Naive B cell (primary cell): Measurements from ENCODE around the gene IFITM10. TPM values are rescaled to one million over a fixed set of nuclear protein-coding genes. Genes with fewer than 3 reads are reported as not detected.

ENCODE experiments used
- ATAC-seq, 2 donors: fragments of 150-1000 bp; cut with Tn5 transposase; 2 replicates each; pipeline ENCODE4 v1.10.0; 2021; ENCODE audit warnings: low read depth in 2 of 2, mild to moderate bottlenecking in 2 of 2, moderate library complexity in 2 of 2
- DNase-seq: peaks from one replicate; pipeline ENCODE4 v3.0.0; 2022
- H3K27ac Mint-ChIP-seq, 6 donors: one replicate each; pipeline ENCODE4 v1.8.0; 2020 to 2022; ENCODE audit warnings: mild to moderate bottlenecking in 6 of 6, mixed read lengths in 6 of 6, moderate library complexity in 5 of 6, inconsistent platforms in 2 of 6
- H3K27me3 Mint-ChIP-seq, 3 donors: one replicate each; pipeline ENCODE4 v1.8.0; 2021 to 2022; ENCODE audit warnings: mixed read lengths in 3 of 3, mild to moderate bottlenecking in 1 of 3
- H3K36me3 Mint-ChIP-seq, 2 donors: one replicate each; pipeline ENCODE4 v1.8.0; 2020 to 2022; ENCODE audit warnings: mixed read lengths in 2 of 2, inconsistent platforms in 1 of 2, mild to moderate bottlenecking in 1 of 2
- H3K4me1 Mint-ChIP-seq, 3 donors: one replicate each; pipeline ENCODE4 v1.8.0; 2020 to 2022; ENCODE audit warnings: mixed read lengths in 3 of 3, inconsistent platforms in 1 of 3, mild to moderate bottlenecking in 1 of 3, moderate library complexity in 1 of 3
- H3K4me3 Mint-ChIP-seq, 8 donors: one replicate each; pipeline ENCODE4 v1.8.0; 2020 to 2022; ENCODE audit warnings: mild to moderate bottlenecking in 8 of 8, mixed read lengths in 8 of 8, moderate library complexity in 8 of 8, inconsistent platforms in 2 of 8
- H3K9me3 Mint-ChIP-seq, 7 donors: one replicate each; pipeline ENCODE4 v1.8.0; 2020 to 2022; ENCODE audit warnings: mixed read lengths in 7 of 7, mild to moderate bottlenecking in 5 of 7, inconsistent platforms in 2 of 7, moderate library complexity in 1 of 7
- polyA plus RNA-seq, 6 donors: library from polyadenylated mRNA; unstranded; fragments of 300-500 nt; fragmentation: Illumina TruSeq; gene quantifications; one replicate each; pipeline ENCODE4 v1.2.3, GENCODE V29; 2021; ENCODE audit warnings: low read depth in 6 of 6

Gene IFITM10
- polyA plus RNA-seq, 6 donors from 2014 or later, result not detected

DNA sequence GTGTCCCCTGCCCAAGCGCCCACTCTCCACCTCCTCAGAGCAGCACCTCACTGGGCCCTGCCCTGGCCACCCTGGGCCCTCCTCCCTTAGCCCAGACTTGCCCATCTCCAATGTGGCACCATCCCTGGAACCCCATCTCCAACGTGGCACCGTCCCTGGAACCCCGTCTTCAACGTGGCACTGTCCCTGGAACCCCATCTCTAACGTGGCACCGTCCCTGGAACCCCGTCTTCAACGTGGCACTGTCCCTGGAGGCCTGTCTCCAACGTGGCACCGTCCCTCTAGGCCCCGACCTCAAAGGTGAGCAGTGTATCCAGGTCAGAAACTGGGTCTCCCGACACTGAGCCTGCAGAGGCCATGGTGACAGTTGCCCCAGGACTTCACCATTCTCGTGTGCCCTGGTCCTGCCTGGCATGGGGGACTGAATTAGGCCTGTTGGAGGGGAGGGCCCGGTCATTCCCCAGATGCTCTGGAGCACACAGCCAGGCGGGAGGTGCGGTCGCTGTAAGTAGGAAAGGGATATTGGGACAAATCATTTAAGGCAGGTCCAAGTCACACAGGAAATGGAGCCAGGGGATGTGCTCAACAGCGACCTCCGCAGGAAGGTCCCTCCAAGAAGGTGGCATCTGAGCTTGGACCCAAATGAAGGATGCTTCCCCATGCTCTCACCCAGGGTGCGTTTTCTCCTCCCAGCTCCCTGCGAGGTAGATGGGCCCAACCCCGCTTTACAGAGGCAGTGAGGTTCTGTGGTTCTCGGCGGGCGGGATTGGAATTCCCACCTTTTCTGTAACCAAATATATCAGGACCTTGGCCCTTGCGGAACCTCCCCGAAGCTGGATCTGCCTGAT is 15.7 kb upstream of the IFITM10 start:
- no peaks in the 10 kb centered on the region for H3K36me3 Mint-ChIP-seq
- H3K4me3 Mint-ChIP-seq, result peak overlapping the region in 1 of 8 donors; percentile 38
- peaks cover 12 to 23% (median 20%) of the 10 kb centered on the region in 3 donors for H3K4me1 Mint-ChIP-seq
- H3K9me3 Mint-ChIP-seq, result no peaks in the 10 kb centered on the region
- DNase-seq (no peak), ATAC-seq (no peak)
- no peak overlapping the region for H3K27ac Mint-ChIP-seq
- H3K27me3 Mint-ChIP-seq, result peaks cover 14 to 21% (median 17%) of the 10 kb centered on the region in 3 donors

DNA sequence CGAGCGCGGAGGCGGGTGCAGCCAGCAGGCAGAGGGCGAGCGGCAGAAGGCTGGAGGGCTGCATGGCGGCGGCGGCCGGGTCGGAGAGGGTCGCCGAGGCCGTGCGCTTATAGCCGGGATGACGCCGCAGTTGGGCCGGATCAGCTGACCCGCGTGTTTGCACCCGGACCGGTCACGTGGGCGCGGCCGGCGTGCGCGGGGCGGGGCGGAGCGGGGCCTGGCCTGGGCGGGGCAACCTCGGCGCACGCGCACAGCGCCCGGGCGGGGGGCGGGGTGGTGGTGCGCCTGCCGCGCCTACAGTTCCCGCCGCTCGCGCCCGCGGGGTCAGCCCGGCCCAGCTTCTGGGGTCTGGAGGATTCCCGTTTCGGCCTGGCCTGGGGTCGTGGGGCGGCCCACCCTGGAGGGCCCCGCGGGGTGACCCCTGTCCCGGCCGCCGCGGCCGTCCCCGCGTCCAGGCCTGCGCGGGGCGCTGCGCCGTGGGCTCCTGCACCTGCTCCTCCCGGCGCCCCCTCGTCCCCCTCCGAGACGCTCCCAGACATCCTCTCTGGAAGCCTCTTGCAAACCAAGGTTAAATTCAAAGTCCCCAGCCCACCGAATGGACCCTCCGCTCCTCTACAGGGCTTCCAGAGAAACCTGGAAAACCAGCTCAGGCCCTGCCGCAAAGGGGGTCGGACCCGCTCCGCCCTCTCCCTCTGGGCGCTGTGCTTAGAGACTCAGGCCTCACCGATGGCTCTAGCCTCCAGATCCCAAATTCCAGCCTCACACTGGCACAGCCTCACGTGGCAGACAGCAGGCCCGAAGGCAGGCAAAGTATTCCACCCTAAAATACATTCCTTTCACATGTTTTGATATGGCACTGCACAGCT is 13.6 kb upstream of the IFITM10 start, which contains the start of gene CTSD:
Gene CTSD (minus strand): TSS at position 132 of the 866 bp plus-strand sequence. CDS start 68 bp downstream, at position 64.
- Mint-ChIP-seq H3K36me3 (no peaks in the 10 kb centered on the region), H3K9me3 (no peaks in the 10 kb centered on the region), H3K27me3 (peaks cover 0 to 6% (median 4%) of the 10 kb centered on the region in 3 donors), H3K4me1 (peaks cover 12 to 25% (median 23%) of the 10 kb centered on the region in 3 donors), H3K4me3 (peak within 1 kb of the TSS; percentile 92 to 97 (median 94)), H3K27ac (peak within 1 kb of the TSS; percentile 29 to 96 (median 92))
- ATAC-seq (peak; percentile 84 to 91), DNase-seq (peak; percentile 84)

DNA sequence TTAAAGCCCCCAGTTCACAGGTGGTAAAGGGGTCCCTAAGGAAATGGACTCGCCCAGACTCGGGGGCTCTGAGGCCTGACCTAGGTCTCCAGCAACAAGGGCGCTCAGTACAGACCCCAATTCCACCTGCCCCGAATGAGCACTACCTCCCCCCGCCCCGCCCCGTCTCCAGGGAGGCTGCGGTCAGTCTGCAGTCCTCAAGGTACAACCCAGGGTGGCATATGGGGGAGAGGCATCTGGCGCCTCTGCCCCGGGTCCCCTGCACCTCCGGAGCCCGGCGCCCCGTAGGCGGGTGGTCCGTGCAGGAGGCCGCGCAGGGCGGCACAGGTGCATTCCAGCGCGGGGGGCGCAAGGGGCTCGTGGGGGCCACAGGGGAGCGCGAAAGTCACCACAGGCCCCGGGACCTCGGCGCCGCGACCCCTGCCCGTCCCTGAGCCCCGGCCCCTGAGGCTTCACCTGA is 13.0 kb upstream of the IFITM10 start:
- Mint-ChIP-seq H3K27me3 (no peaks in the 10 kb centered on the region), H3K4me1 (peaks cover 12 to 31% (median 29%) of the 10 kb centered on the region in 3 donors), H3K27ac (peak overlapping the region in 1 of 6 donors; percentile 13), H3K4me3 (peak overlapping the region; percentile 32 to 93 (median 72)), H3K36me3 (no peaks in the 10 kb centered on the region), H3K9me3 (no peaks in the 10 kb centered on the region)
- ATAC-seq (peak; percentile 28 to 55), DNase-seq (no peak)

DNA sequence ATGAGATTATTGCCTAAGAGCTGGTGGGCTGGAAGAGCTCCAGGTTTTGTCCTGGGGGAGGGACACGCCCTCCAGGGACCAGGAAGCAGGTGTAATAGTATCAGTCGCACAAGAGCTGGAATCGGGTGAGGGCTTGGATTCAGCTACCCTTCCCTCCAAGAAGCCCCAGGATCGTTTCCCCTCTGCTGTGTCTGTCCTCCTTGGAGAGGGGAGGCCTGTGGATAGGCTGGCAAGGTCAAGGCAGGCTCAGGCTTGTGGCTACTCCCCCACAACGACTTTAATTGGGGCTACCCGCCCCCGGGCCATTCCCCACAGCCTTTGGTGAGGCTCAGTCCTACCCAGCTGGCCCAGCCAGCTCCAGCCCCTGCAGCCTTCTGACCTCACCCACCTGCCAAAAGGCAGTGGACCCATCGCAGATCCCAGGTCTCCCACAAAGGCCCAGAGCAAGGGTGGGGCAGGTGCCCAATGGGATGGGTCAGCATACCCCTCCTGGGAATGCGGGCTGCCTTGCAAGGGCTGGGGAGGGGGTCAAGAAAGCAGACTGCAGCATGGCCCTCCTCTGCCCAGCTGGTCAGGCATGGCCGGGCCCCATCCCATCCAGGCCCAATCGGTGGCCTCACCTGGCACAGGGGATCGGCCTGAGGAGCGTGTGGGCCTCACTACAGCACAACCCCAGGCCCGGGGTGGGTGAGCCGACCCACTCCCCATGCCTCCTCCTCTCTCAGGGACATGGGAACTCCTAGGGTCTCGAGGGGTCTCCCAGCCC is 12.3 kb upstream of the IFITM10 start:
- Mint-ChIP-seq H3K4me1 (peaks cover 12 to 38% (median 33%) of the 10 kb centered on the region in 3 donors), H3K4me3 (peak overlapping the region; percentile 55 to 93 (median 72)), H3K27ac (peak overlapping the region in 3 of 6 donors; percentile 13 to 35 (median 24)), H3K27me3 (no peaks in the 10 kb centered on the region), H3K36me3 (no peaks in the 10 kb centered on the region), H3K9me3 (no peaks in the 10 kb centered on the region)
- ATAC-seq (no peak), DNase-seq (no peak)

DNA sequence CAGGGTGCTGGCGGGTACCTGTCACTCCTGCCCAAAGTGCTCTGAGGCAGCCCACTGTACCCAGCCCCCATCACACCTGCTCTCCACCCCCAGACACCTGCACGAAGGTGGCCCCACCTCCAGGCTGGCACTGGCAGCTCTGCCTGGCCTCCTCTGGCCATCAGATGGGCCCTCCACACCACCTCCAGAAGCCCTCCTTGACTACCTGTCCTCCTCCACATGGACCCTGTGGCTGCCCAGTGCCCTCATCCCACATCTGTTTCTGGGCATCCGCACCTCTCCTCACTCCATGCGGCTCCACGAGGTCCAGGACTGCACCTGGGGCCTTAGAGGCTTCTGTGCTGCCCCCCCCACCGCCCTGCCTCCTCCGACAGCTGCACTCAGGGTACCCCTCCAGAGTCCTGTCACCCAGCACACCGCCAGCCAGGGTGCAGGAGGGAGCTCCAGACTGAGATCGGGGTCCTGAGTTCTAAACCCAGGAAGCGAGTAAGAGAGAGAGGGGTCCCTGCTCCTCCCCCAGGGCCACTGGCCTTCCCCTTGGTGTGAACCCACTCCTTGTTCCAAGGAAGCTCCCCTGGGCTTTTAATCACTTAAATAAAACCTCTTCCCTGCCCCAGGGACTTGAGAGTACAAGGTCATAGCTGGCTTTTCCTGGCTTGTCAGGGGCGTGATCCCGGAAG is 11.6 kb upstream of the IFITM10 start:
- H3K4me1 Mint-ChIP-seq, result peaks cover 12 to 40% (median 38%) of the 10 kb centered on the region in 3 donors
- H3K27me3 Mint-ChIP-seq, result no peaks in the 10 kb centered on the region

DNA sequence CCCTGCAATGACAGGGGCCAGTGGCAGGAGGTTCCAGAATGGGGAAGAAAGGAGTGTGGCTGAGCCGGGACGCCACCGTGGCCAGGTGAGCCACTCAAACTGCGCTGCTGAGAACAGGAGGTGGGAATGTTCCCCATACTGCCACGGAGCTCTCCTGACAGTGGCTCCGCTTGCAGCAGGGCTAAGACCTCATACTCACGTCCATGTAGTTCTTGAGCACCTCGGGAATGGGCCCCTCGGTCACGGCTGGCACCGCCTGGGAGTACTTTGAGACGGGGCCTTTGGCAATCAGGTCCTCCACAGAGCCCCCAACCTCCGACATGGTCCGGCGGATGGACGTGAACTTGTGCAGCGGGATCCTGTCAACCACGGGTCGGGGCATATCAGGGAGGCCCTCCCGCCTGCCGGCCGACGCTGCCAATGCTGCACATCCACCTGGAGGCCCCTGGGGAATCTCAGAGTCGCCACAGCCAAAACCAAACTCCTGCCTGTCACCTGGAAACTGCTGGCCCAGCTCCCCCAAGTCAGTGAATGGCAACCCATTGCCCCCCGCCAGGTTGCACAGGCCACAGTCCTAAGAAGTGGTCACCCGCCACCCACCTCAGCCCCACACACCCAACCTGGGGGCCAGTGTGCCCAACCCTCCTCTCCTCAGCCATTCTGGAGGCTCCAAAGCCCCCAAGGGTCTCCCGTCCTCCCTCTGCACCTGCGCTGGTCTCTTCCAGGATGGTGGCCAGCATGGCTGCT is 10.9 kb upstream of the IFITM10 start:
- Mint-ChIP-seq H3K27me3 (no peaks in the 10 kb centered on the region), H3K36me3 (no peaks in the 10 kb centered on the region), H3K4me3 (peak overlapping the region in 3 of 8 donors; percentile 3 to 56 (median 34)), H3K4me1 (peaks cover 12 to 40% (median 38%) of the 10 kb centered on the region in 3 donors), H3K9me3 (no peaks in the 10 kb centered on the region), H3K27ac (peak overlapping the region in 1 of 6 donors; percentile 49)
- DNase-seq, result no peak
- ATAC-seq, result no peak

More for the DNA sequence above, 11.6 kb upstream of the IFITM10 start:
- no peaks in the 10 kb centered on the region for H3K9me3 Mint-ChIP-seq
- H3K4me3 Mint-ChIP-seq, result peak overlapping the region in 7 of 8 donors; percentile 55 to 93 (median 72)
- no peaks in the 10 kb centered on the region for H3K36me3 Mint-ChIP-seq
- ATAC-seq (no peak), DNase-seq (no peak)
- H3K27ac Mint-ChIP-seq, result peak overlapping the region in 2 of 6 donors; percentile 35 to 49

DNA sequence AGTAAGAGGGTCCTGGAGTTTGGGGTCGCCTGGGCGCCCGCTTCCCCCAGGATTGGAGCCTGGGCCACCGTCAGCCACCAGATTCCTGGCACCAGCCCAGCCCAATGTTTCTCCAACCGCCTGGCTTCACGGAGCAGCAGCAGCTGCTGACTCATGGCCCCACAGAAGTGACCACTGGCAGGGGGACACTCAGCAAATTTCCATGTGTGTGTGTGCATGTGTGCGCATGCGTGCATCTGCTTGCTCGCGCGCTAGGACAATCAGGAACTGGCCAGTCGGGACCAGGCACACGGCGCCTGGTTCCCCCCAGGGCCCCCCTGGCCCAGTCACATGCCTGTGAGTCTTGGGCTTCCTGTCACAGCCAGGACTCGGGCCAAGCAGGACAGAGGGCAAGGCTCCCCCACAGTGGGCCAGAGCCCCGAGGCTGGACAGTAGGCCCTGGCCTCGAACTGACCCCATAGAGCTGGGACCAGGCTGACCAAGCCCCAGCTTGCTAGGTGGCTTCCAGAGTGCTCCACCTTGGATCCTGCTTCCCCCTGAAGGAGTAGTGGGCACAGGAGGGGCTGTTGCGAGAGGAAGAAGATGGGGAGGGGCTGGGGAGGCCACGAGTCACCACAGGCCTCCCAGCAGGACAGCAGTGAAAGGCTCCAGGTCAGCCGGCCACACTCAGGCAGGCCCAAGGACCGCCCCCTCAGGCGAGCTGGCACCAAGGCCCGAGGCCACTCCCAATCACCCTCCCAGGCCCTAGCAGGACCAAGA is 10.1 kb upstream of the IFITM10 start:
- no peak for ATAC-seq
- no peaks in the 10 kb centered on the region for H3K9me3 Mint-ChIP-seq
- no peak overlapping the region for H3K27ac Mint-ChIP-seq
- peaks cover 0 to 6% of the 10 kb centered on the region in 2 donors for H3K36me3 Mint-ChIP-seq
- H3K4me1 Mint-ChIP-seq, result peaks cover 12 to 40% (median 38%) of the 10 kb centered on the region in 3 donors
- no peak for DNase-seq
- H3K27me3 Mint-ChIP-seq, result no peaks in the 10 kb centered on the region
- peak overlapping the region in 3 of 8 donors; percentile 3 to 56 (median 34) for H3K4me3 Mint-ChIP-seq

DNA sequence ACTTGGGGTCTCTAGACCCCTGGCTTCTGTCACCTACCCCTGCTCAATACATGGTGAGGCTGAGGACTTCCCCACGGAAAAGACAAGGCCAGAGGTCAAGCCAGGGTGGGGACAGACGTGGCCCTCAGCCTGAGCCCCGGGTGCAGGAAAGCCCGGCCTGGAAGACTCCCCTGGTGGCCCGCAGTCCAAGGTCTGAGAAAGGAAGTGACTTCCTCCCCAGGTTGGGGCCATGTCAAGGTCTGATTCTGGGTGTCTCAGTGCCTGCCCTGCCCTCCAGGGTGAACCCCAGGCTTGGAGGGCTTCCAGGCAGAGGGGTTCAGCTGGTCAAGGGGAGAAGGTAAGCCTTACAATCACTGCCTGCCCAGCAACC is 9.4 kb upstream of the IFITM10 start:
- no peak overlapping the region for H3K4me3 Mint-ChIP-seq
- peaks cover 0 to 8% of the 10 kb centered on the region in 2 donors for H3K36me3 Mint-ChIP-seq
- H3K9me3 Mint-ChIP-seq, result no peaks in the 10 kb centered on the region
- ATAC-seq, result no peak
- DNase-seq, result no peak
- H3K4me1 Mint-ChIP-seq, result peaks cover 13 to 40% (median 38%) of the 10 kb centered on the region in 3 donors
- no peaks in the 10 kb centered on the region for H3K27me3 Mint-ChIP-seq
- no peak overlapping the region for H3K27ac Mint-ChIP-seq

DNA sequence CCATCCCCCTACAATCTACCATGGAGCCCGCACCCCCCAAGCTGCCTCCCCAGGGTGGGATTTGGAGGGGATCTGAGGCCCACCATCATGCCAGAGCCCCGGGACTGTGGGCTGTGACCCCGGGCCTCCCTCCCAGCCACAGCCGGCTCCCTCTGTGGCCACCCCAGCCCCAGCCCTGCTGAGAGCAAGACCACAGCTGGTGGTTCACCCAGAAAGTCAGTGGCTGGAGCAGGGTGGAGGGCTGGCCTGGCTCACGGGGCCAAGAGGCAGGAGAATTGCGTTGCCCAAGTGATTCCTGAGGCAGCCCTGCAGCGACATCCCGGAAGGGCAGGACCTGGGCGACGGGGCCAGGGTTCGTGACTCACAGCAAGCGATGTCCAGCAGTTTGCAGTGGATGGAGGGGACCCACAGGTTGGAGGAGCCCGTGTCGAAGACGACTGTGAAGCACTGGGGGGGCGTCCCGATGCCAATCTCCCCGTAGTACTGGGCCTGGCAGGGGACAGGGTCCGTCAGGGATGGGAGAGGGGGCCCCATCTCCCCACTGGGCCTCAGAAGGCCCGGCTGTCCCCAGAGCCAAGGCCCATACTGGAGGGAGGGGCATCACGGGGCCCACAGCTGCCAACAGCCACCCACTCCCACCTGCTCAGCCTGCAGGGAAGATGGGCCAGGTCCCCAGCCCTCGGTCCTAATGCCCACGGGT is 8.9 kb upstream of the IFITM10 start:
- no peaks in the 10 kb centered on the region for H3K27me3 Mint-ChIP-seq
- H3K9me3 Mint-ChIP-seq, result no peaks in the 10 kb centered on the region
- H3K36me3 Mint-ChIP-seq, result peaks cover 0 to 8% of the 10 kb centered on the region in 2 donors
- peaks cover 16 to 37% (median 36%) of the 10 kb centered on the region in 3 donors for H3K4me1 Mint-ChIP-seq
- H3K27ac Mint-ChIP-seq, result peak overlapping the region in 2 of 6 donors; percentile 62 to 88
- no peak overlapping the region for H3K4me3 Mint-ChIP-seq
- ATAC-seq (no peak), DNase-seq (no peak)

DNA sequence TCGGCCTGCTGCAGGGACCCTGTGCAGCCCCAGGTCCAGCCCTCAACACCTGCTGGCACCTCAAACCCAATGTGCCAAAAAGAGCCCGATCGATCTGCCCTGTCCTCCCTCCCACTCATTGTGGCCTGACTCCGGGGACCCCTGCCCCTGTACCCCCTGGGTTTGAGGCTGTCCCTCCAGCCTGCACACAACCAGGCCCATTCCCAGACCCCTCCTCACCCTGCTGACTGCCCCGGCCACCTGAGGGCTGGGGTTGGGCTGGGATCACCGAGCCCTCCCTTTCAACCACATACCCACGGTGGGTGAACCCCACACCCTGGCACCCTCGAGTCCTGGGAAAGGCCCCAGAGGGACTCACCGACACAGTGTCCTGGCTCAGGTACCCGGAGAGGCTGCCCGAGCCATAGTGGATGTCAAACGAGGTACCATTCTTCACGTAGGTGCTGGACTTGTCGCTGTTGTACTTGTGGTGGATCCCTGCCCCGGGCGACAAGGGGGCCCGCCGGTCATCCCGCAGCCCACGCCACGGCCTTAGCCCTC is 8.3 kb upstream of the IFITM10 start:
- peaks cover 15 to 35% (median 34%) of the 10 kb centered on the region in 3 donors for H3K4me1 Mint-ChIP-seq
- no peaks in the 10 kb centered on the region for H3K27me3 Mint-ChIP-seq
- peak overlapping the region in 3 of 6 donors; percentile 59 to 88 (median 62) for H3K27ac Mint-ChIP-seq
- H3K9me3 Mint-ChIP-seq, result no peaks in the 10 kb centered on the region
- DNase-seq (no peak), ATAC-seq (no peak)
- peaks cover 0 to 8% of the 10 kb centered on the region in 2 donors for H3K36me3 Mint-ChIP-seq
- peak overlapping the region in 1 of 8 donors; percentile 47 for H3K4me3 Mint-ChIP-seq
